HG02973 (cell line): ENCODE data around the gene APMAP.

ENCODE experiments used
- ATAC-seq: cut with Tn5 transposase; IDR thresholded peaks from one replicate; pipeline ENCODE4 v1.9.1; 2021; ENCODE audit warnings: moderate library complexity; ENCODE audit not compliant: unreplicated experiment

Gene APMAP

GRCh38 chr20:25025091-25025861, 32.7 kb upstream of the APMAP start:
- ATAC-seq = no peak

GRCh38 chr20:25024171-25024570, 31.6 kb upstream of the APMAP start:
- no peak for ATAC-seq

- no peak for ATAC-seq
Observed at GRCh38 chr20:25023356-25023755, 30.8 kb upstream of the APMAP start.

- ATAC-seq = no peak
Observed at GRCh38 chr20:25022680-25023079, 30.1 kb upstream of the APMAP start.

DNA sequence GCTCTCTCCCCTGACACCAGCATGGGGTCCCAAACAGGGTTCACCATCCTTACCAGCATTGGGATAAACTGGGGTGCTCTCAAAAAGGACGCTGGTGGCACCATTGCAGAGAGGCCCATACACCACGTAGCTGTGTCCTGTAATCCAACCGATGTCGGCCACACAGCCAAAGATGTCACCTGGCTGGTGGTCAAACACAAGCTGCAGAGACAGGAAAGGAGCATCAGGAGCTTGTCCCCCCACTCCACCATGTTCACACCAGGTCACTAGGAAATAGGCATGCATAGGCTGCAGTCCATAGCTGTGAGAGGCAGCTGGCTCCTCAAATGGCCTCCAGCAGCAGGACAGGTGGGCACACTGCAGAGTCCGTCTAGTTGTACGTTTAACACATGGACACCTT, 28.8 kb upstream of the APMAP start:
- ATAC-seq = no peak

DNA sequence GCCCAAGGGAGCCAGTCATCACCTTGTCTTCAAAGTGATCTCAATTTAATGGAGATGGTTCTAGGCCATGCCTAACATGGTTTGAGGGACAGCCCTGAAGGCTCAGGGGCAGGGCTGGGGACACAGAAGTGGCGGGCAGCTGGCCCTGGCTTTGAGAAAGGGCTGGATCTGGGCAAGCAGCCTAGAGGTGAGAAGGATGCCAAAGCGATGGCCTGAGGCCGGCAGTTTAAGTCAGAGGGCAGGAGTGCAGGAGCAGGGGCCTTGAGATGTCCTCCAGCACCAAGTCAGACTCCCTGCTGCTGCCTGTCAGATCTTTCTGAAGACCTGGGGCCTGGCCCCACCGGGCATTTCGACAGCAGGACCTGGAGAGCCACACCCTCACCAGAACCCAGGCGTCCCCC, 28.4 kb upstream of the APMAP start:
- no peak for ATAC-seq

DNA sequence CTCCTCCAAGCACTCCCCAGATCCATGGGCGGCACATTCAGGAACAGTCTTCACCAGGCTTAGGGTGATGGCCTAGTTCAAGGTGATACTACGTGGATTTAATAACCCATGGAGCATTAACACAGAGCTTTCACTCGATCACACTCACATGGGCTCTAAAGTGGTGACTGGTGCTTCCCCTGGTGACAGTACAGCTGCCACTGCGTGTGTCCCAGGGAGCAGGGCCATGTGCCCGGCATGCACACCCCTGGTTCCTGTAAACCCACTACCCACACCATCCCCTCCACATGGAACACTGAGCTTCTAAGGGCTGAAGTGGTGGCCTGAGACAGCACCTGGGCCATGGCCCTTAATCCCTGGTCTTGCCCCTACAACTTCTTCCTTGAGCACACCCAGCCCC, 27.8 kb upstream of the APMAP start:
- ATAC-seq = no peak

GRCh38 chr20:25019381-25020155, 27.0 kb upstream of the APMAP start:
- no peak for ATAC-seq

- ATAC-seq = no peak
Observed at GRCh38 chr20:25018841-25019240, 26.3 kb upstream of the APMAP start.

DNA sequence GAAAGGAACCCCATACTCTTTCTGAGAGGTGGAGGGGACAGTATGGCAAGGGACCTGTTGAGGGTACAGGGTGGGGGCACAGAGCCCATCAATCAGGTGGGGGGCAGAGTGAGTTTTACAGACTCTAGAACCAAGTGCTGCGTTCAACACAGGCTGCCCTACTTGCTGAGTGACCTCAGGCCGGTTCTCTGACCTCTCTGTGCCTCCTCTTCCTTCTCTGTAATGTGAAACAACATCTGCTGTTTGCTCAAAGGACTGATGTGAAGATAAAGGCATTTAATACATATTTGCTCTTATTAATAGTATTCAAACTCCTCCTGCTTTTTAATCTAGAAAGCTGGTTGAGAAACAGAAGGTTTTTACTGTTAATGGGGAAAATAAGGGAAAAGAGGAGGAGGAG, 25.9 kb upstream of the APMAP start:
- no peak for ATAC-seq

- no peak for ATAC-seq
Observed at GRCh38 chr20:25017257-25017803, 24.8 kb upstream of the APMAP start.

DNA sequence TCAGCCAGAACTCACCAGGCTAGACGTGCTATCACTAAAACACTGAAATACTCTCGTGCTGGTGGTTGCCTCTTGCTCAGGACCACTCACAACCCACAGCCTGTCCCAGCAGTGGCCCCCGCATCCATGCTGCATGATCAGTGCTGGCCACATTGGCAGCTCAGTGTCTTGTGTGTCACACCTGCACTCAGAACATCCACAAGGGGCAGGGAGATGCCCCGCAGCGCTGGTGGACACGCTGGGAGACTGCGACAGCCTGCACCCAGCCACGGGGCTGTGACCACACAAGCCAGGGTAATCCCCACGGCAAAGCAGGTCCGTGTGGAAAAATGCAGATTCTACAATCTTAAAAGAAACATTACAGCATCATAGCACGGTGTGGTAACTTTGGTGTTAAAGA, 23.9 kb upstream of the APMAP start:
- no peak for ATAC-seq

- ATAC-seq = no peak
Observed at GRCh38 chr20:25015986-25016385, 23.4 kb upstream of the APMAP start.

- no peak for ATAC-seq
Observed at GRCh38 chr20:25014816-25015215, 22.3 kb upstream of the APMAP start.

GRCh38 chr20:25013478-25014380, 21.2 kb upstream of the APMAP start:
- ATAC-seq = no peak

DNA sequence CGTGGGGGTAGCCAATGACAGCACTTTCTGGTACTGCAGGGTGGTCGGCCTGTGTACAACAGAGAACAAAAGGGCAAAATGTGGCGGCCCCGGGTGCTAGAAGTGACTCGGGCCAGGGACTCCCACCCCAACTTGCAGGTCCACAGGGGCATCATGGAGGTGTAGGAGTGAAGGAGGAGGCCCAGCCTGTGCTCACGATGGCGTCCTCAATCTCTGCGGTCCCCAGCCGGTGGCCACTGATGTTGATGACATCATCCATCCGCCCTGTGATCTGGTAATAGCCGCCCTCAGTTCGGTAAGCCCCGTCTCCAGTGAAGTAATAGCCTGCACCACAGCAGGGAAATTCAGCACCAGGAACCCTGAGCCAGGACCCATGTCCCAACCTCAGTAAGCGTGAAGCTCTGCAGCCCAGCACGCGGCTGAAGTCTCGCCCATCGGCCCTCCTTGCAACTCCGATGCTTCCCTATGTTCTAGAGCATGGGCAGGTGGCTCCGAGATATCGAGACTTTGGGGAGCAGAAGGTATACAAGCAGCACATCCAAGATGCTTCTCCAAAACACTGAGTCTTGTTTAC, 20.2 kb upstream of the APMAP start:
- ATAC-seq = no peak

DNA sequence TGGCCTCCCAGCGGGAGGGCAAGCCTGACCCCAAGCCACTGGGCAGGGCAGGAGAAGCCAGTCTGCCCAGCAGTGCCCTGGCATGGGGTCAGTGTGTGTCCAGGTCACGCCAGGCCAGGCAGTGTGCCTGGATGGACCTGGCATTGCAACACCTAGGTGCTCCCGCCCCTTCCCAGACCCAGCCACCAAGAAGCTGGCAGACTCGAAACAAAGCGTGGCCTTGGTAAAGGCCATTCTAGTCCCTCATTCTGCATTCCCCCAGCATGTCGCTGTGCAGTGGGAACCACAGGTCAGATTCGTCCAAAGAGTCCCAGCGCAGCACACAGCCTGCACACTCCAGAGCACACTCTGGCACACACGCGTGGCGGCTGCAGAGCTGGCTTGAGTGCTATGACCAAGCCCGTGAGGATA, 19.3 kb upstream of the APMAP start:
- ATAC-seq = no peak

DNA sequence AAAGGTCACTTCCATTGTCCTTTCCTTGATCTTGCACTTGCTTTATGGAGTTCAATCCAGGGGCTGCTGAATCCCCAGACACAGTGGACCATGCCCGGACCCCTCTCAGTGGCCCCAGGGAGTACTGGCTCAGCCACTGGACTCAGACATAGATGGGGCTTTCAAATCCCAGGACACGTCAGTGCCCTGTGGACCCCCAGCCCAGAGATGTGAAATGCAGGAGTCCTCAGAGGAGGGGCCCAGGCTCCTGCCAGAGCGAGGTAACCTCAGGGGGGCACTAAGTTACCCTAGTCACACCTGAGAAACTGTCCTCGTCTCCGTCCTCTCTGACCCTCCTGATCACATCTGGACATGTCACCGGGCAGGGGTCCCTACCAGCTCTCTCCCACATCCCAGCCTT, 18.7 kb upstream of the APMAP start:
- no peak for ATAC-seq

DNA sequence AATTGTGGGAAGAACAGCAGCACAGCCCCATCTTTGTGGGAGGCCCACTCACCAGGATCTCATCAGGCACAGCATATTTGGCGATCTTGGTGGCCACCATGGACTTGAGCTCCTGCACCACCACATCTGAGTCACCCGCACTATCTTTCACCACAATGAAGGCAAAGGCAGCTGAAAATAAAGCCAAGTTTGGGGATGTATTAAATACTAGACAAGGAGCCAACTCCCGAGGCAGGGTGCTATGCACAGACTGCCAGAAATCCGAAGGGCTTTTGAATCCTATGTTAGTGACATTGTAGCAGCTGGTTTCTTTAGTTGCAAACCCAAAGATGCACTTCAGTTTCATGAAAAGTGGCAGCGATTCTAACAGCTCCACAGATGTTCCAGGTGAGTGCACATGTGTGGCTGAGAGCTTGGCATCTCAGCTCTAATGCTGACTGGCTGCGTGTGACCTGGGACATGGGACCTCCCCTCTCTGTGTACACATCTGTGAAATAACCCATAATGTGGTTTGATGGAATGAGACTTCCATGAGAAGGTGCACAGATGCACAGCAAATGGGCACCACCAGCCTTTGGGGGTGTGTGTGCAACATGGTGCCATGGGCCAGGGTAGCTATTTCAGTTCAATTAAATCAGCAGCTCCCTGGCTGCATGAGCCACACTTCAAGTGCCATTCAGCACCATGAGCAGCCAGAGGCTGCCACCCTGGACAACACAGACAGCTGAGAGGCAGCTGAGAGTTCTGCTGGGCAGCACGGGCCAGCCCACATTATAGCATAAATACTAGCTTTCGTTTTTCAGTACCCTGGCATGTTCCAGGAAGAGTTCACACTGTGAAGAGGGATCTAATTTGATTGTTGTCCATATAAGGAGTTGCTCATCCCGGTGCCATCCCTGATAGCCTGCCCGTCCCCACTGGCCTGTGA, 16.9 kb upstream of the APMAP start:
- no peak for ATAC-seq
